Ramos (cell line): ENCODE results near the gene HOXA9.

Experiments used
- in situ Hi-C: fragments of 300-500 bp; cut with MboI; formaldehyde crosslinking; loops from one replicate; pipeline ENCODE4 v1.14.3; 2022; ENCODE audit warnings: low sequenced_read_pairs; ENCODE audit not compliant: unreplicated experiment

Gene HOXA9

GRCh38 chr7:27124902-27125689 lies 40.2 kb downstream of the HOXA9 start:
- in situ Hi-C loops, result no loop called here

- in situ Hi-C loops, result no loop called here
Observed at GRCh38 chr7:27124096-27124901, 41.0 kb downstream of the HOXA9 start.

DNA sequence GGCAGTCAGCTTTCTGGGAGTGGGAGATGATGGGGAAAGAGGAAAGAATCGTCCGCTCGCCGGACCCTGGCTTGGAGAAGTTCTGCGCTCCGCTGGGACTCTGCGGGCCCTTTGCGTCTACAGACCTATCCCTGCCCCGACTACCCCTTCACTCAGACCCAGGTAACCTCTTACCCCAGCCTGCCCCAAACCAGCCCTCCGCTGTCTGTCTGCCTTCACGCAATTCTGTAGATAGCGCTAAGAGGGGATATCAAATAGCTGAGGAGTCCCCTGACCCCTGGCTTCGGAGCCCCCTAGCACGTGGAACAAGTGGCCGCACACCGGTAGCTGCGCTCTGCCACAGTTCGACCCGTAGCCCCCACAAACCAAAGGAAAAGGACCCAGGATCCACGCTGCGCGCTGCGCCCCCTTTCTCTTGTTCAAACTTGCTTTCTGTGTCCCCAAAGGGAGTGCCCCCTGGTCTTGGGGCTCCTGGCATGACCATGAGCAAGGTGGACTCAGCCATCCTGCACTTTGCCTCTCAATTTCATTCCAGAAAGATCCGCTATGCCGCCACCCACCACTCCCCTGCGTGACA lies 41.8 kb downstream of the HOXA9 start:
- in situ Hi-C loops, result no loop called here

DNA sequence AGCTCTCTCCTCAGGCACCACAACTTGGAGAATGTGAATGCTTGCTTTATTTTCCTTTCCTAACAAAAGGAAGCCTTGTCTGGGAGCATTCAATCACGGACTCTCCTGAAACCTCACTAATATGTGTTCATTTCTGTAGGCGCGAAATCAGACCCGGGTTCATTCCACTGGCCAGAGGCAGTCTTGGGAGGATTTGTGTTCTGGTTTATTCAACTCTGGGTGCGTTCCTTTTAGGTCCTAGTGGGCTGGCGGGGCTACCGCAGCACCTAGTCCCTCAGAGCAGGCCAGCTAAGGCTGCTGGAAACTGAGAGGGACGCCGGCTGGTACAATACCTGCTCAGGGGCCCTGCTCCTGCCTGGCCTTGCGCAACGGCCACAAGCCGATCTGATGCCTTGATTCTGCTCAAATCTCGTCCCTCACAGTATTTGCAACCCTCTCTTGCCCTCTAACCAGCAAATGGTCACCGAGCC lies 42.3 kb downstream of the HOXA9 start:
- in situ Hi-C loops, result no loop called here

GRCh38 chr7:27122077-27122910 lies 43.0 kb downstream of the HOXA9 start:
- in situ Hi-C loops, result no loop called here

GRCh38 chr7:27121684-27122076 lies 43.7 kb downstream of the HOXA9 start:
- in situ Hi-C loops, result no loop called here

DNA sequence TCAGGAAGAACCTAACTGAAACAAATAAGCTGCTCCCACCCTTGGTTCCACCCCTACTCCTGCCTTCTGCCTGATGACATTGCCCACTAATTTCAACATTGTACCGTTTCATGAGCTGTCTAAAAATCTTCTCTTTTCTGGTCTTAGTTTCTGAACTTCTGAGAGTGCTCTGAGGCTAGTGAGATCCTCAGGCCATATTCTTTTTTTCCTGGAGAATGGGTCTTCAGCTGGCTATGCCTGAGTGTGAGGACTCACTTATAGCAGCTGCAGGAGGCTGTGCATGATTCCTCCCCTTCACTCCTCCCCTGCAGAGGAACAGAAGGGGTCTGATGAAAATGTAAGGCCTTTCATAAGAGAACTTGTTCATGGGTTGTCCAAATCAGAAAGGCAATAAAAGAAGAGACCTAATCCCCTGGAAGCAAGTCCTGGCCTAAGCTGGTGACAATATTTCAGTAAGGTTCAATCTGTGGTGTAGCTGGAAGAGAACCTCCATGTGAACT lies 45.9 kb downstream of the HOXA9 start:
- in situ Hi-C loops, result no loop called here

GRCh38 chr7:27118580-27118979 lies 46.8 kb downstream of the HOXA9 start:
- in situ Hi-C loops, result no loop called here

DNA sequence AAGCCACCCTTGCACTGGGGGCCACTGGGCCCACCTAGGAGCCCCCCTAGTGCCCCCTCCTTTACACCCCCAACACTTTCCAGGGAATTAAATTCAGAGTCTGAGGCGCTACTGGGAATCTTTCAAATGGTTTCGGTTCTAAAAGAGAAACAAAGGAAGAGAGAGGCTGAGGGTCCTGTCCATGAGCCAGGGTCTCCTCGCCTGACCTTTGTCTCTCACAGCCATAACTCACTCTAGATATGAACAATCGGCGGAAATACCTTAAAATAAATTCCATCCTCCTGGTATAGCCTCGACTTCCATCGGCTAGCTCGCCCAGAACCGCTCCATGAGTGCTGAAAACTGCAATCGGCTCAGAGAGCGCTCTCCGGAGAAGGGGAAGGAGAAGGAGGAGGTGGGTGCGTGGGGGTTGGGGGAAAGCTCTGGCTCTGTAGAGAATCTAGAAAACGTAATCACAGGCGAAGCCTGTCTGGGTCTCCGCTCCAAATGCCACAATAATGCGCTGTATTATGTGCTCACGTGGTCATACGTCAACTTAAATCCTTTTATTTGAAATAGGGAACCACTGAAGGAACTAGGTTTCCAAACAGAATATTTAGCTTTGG lies 47.3 kb downstream of the HOXA9 start:
- in situ Hi-C loops, result no loop called here

DNA sequence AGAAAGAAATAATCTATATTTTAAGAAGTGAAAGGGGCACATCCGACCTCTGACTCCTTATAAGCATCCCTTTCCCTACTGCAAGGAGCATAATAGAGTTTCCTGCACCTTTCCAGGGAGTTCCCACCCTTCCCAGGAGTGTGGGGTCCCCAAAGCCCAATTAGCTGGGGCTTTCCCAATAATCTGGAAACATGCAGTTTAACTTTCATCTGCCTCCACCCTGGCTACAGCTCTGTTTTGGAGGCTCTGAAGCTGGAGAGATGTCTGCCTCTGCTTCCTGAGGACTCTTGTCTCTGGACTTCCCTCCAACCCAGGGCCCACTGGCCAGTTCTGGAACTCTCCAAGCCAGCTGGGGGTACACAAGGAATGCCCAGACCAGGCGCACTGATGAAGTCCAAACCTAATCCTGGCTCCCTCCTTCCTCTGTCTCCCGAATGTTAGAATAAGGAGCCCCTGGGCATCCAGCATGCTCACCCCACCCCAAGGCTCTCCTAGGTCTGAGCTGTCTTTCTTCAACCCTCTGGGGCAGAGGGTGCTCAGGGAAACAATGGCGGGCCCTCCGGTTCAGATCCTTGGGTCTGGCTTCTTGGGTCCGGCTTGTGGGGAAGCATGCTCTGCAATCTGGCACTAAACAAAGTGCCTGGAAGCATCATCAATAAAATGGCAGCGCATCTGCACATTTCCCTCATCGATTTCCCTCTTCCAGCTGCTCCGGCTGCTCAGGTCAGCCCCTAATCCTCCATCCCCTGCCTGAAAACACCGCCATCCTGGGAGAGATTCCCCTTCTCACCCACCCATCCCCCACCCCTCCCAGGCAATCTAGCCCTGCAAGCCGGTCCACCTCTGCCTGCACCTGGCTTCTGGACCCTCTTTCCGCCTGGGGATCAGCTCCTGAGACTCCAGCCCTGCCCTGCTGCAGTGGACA lies 48.1 kb downstream of the HOXA9 start:
- in situ Hi-C loops, result no loop called here

GRCh38 chr7:27116031-27116961 lies 49.0 kb downstream of the HOXA9 start:
- in situ Hi-C loops, result no loop called here

- in situ Hi-C loops, result no loop called here
Observed at GRCh38 chr7:27115221-27116026, 49.9 kb downstream of the HOXA9 start.

DNA sequence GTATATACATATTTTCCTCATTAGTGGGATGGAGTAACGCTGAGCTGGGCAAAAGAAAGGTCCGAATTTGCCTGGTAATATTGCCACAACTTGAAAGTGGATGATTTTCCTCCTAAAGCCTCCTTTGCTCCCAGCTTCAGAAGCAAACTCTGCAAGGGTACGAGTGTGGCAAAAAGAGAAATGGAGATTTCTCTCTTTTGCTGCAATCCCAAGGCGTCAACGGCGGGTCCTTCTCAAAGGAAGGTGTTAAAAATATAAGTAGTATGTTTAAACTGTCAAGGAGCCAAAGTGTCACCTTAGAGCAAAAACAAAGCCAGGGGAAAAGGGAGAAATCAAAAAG lies 50.5 kb downstream of the HOXA9 start:
- in situ Hi-C loops, result no loop called here

- in situ Hi-C loops, result no loop called here
Observed at GRCh38 chr7:27113991-27114769, 51.2 kb downstream of the HOXA9 start.

GRCh38 chr7:27112955-27113949 lies 52.1 kb downstream of the HOXA9 start:
- in situ Hi-C loops, result no loop called here
